Small intestine (tissue), 7 donors: ENCODE data around the gene DNAH12. TPM values are rescaled to one million over a fixed set of nuclear protein-coding genes. Genes with fewer than 3 reads are reported as not detected.

Experiments used
- DNase-seq, 2 donors: peaks; one replicate each; pipeline versions ENCODE4 v3.0.0 to v3.0.0-alpha.2; 2013
- FAIRE-seq: peaks from 2 replicates; lab custom pipeline; 2012; peaks lifted over from hg19 to GRCh38; lab: Jason Lieb, UNC
- H3K27ac ChIP-seq, 3 donors: one replicate each; pipeline ENCODE4 v1.5.1; 2013; ENCODE audit warnings: low read length in 2 of 3, mild to moderate bottlenecking in 2 of 3, control low read depth in 1 of 3, inconsistent platforms in 1 of 3, low read depth in 1 of 3, moderate library complexity in 1 of 3
- H3K27me3 ChIP-seq, 3 donors: one replicate each; pipeline ENCODE4 v1.6.1; 2013; ENCODE audit warnings: low read length in 3 of 3, inconsistent platforms in 1 of 3; ENCODE audit not compliant: control insufficient read depth in 3 of 3, insufficient read depth in 3 of 3
- H3K36me3 ChIP-seq, 3 donors: one replicate each; pipeline ENCODE4 v1.6.1; 2013; ENCODE audit warnings: low read length in 3 of 3, inconsistent platforms in 1 of 3, low read depth in 1 of 3, mild to moderate bottlenecking in 1 of 3, moderate library complexity in 1 of 3; ENCODE audit not compliant: control insufficient read depth in 3 of 3, insufficient read depth in 2 of 3
- H3K4me1 ChIP-seq, 3 donors: one replicate each; pipeline ENCODE4 v1.6.1; 2013; ENCODE audit warnings: low read length in 2 of 3, inconsistent platforms in 1 of 3, low read depth in 1 of 3, mild to moderate bottlenecking in 1 of 3, moderate library complexity in 1 of 3; ENCODE audit not compliant: control insufficient read depth in 3 of 3, insufficient read depth in 2 of 3
- H3K4me3 ChIP-seq, 3 donors: one replicate each; pipeline ENCODE4 v1.5.1; 2013; ENCODE audit warnings: low read length in 3 of 3, control low read depth in 1 of 3, inconsistent platforms in 1 of 3, low read depth in 1 of 3, mild to moderate bottlenecking in 1 of 3, moderate library complexity in 1 of 3
- H3K9me3 ChIP-seq, 2 donors: one replicate each; pipeline ENCODE4 v1.6.1; 2013; ENCODE audit warnings: low read depth in 1 of 2, low read length in 1 of 2; ENCODE audit not compliant: control insufficient read depth in 2 of 2, insufficient read depth in 1 of 2
- WGBS, 3 donors: extraction: QIAGEN DNeasy Blood & Tissue Kit; methylation state at CpG; one replicate each; pipeline ENCODE4 v1.1.7; 2013; 5-methylcytosine and 5-hydroxymethylcytosine counted together
- polyA plus RNA-seq, 4 donors: library from polyadenylated mRNA; stranded (reverse) in 3 of 4; unstranded in 1 of 4; fragments of 200-250 nt in 3 of 4; fragments of 120-200 nt in 1 of 4; gene quantifications; one replicate each; pipeline versions ENCODE4 v1.2.1 to v1.2.3, GENCODE V29; 2013
- donor health status: healthy with polysubstance abuse.
- donor health status: control.
- donor health status: control.
- donor health status: Bipolar disorder and iron deficiency.
- donor health status: healthy.

Gene DNAH12
- polyA plus RNA-seq, 4 donors, result 0.10 to 2.1 TPM; not detected in 2

- Histone ChIP-seq H3K4me3 (no peak overlapping the region), H3K27ac (no peak overlapping the region), H3K36me3 (no peaks in the 10 kb centered on the region), H3K27me3 (no peaks in the 10 kb centered on the region), H3K4me1 (no peaks in the 10 kb centered on the region), H3K9me3 (no peaks in the 10 kb centered on the region)
- DNase-seq, result no peak
- 81 to 88% (median 83%) methylated on average over 2 of the region's 2 CpGs for WGBS, 3 donors
- no peak for FAIRE-seq
Observed at GRCh38 chr3:57420001-57420400, 124.1 kb downstream of the DNAH12 start.

DNA sequence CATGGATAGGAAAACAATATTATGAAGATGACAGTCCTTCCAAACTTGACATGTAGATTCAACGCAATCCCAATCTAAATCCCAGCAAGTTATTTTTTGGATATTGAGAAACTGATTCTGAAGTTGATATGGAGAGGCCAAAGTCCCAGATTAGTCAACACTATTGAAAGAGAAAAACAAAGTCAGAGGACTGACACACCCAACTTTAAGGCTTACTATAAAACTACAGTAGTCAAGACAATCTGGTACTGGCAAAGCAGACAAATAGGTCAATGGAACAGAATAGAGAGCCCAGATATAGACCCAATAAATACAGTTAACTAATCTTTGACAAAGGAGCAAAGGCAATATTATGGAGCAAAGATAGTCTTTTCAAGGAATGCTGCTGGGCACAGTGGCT is 132.4 kb downstream of the DNAH12 start:
- H3K4me1 ChIP-seq, result no peaks in the 10 kb centered on the region
- peaks cover 0 to 2% of the 10 kb centered on the region in 2 donors for H3K9me3 ChIP-seq
- H3K36me3 ChIP-seq, result no peaks in the 10 kb centered on the region
- 35 to 84% (median 61%) methylated on average over 1 of the region's 1 CpG for WGBS, 3 donors
- no peak for FAIRE-seq
- no peak overlapping the region for H3K4me3 ChIP-seq
- H3K27me3 ChIP-seq, result no peaks in the 10 kb centered on the region
- DNase-seq, result peak; percentile 6 to 78
- no peak overlapping the region for H3K27ac ChIP-seq

GRCh38 chr3:57409471-57409870 is 134.7 kb downstream of the DNAH12 start:
- FAIRE-seq, result no peak
- H3K36me3 ChIP-seq, result no peaks in the 10 kb centered on the region
- no peak for DNase-seq
- H3K27me3 ChIP-seq, result no peaks in the 10 kb centered on the region
- no peak overlapping the region for H3K27ac ChIP-seq
- 61 to 77% (median 74%) methylated on average over 2 of the region's 2 CpGs for WGBS, 3 donors
- no peak overlapping the region for H3K4me3 ChIP-seq
- H3K4me1 ChIP-seq, result no peaks in the 10 kb centered on the region
- H3K9me3 ChIP-seq, result peaks cover 0 to 2% of the 10 kb centered on the region in 2 donors

- no peak overlapping the region for H3K27ac ChIP-seq
- no peaks in the 10 kb centered on the region for H3K4me1 ChIP-seq
- no peaks in the 10 kb centered on the region for H3K27me3 ChIP-seq
- FAIRE-seq (no peak), DNase-seq (no peak)
- 88 to 93% (median 90%) methylated on average over 5 of the region's 5 CpGs for WGBS, 3 donors
- H3K9me3 ChIP-seq, result no peaks in the 10 kb centered on the region
- H3K4me3 ChIP-seq, result no peak overlapping the region
- no peaks in the 10 kb centered on the region for H3K36me3 ChIP-seq
Observed at GRCh38 chr3:57402675-57403074, 141.5 kb downstream of the DNAH12 start.

DNA sequence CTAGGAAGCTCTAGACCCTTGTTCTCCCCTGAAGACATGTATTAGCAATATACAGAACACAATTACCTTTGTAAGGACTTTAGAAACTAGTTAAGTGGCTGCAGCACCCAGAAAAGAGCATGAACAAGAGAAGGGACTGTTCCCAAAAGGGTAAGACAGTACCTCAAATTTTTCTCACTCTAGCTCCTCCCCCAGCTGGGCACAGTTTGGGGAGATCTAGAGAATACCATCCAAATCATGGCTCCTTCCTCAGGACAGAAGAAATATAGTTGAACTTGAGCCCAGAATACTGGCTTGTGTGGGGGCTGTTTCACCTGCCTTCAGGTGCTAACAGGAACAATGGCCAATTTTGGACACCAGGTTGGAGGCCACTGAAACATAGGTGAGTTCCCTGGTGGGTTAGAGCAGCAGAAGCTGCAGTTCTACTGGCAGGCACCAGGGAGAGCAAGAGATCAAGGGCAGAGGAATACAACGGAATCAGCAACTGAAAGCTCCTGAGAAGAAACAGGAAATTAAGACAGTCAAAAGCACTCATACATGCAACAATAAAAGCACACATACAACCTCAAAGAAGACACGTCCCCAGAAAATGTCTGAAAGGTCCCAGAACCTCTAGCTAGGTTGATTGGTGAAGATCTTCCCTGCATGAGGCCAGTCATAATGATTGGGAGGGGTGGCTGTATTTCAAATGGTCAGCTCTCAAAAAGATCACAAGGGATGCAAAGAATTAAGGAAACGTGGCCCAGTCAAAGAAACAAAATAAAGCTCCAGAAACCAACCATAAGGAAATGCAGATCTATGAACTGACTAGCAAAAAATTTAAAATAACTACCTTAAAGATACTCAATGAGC is 146.7 kb downstream of the DNAH12 start:
- Histone ChIP-seq H3K27ac (no peak overlapping the region), H3K4me3 (no peak overlapping the region), H3K27me3 (no peaks in the 10 kb centered on the region), H3K36me3 (no peaks in the 10 kb centered on the region), H3K4me1 (no peaks in the 10 kb centered on the region), H3K9me3 (no peaks in the 10 kb centered on the region)
- DNase-seq (peak; percentile 59 to 71), FAIRE-seq (no peak)
- whole genome bisulfite sequencing, 3 donors, result 4 to 8% (median 7%) methylated on average over 3 of the region's 3 CpGs

- Histone ChIP-seq H3K27me3 (no peaks in the 10 kb centered on the region), H3K9me3 (no peaks in the 10 kb centered on the region), H3K27ac (no peak overlapping the region), H3K4me1 (no peaks in the 10 kb centered on the region), H3K4me3 (no peak overlapping the region), H3K36me3 (no peaks in the 10 kb centered on the region)
- DNase-seq (no peak), FAIRE-seq (no peak)
- 56 to 67% (median 66%) methylated on average over 3 of the region's 3 CpGs for WGBS, 3 donors
Observed at GRCh38 chr3:57393977-57394376, 150.2 kb downstream of the DNAH12 start.

GRCh38 chr3:57391767-57392166 is 152.4 kb downstream of the DNAH12 start:
- WGBS, 3 donors, result 38 to 65% (median 40%) methylated on average over 5 of the region's 5 CpGs
- no peaks in the 10 kb centered on the region for H3K27me3 ChIP-seq
- no peaks in the 10 kb centered on the region for H3K4me1 ChIP-seq
- FAIRE-seq (no peak), DNase-seq (peak in 1 of 2 donors; percentile 48)
- no peak overlapping the region for H3K27ac ChIP-seq
- no peak overlapping the region for H3K4me3 ChIP-seq
- no peaks in the 10 kb centered on the region for H3K36me3 ChIP-seq
- H3K9me3 ChIP-seq, result no peaks in the 10 kb centered on the region

- DNase-seq (no peak), FAIRE-seq (no peak)
- Histone ChIP-seq H3K4me3 (no peak overlapping the region), H3K9me3 (no peaks in the 10 kb centered on the region), H3K4me1 (no peaks in the 10 kb centered on the region), H3K36me3 (no peaks in the 10 kb centered on the region), H3K27ac (no peak overlapping the region), H3K27me3 (no peaks in the 10 kb centered on the region)
- WGBS, 3 donors, result 67 to 85% (median 78%) methylated on average over 2 of the region's 2 CpGs
Observed at GRCh38 chr3:57389271-57389670, 154.9 kb downstream of the DNAH12 start.
